Measurements from ENCODE around the gene C13orf46. TPM values are rescaled to one million over a fixed set of nuclear protein-coding genes. Genes with fewer than 3 reads are reported as not detected.

The C13orf46 gene
- total and polyA plus RNA-seq, 10 donors: 0.09 to 4.2 (median 1.2) TPM

- WGBS, 5 donors: 82 to 93% (median 83%) methylated on average over 6 to 9 of the region's 9 CpGs
- Histone ChIP-seq H3K4me3 (no peak overlapping the region), H3K4me1 (no peaks in the 10 kb centered on the region), H3K27me3 (replicated peaks in 1 of 7) (peaks cover 0 to 32% (median 3%) of the 10 kb centered on the region in 7 donors), H3K36me3 (no peaks in the 10 kb centered on the region), H3K9me3 (peaks cover 0 to 24% (median 14%) of the 10 kb centered on the region in 8 donors), H3K27ac (no peak overlapping the region)
- TF ChIP-seq POLR2AphosphoS5 (IDR thresholded peaks at IDR 0.05): no peak
- TF ChIP-seq, protein P1, sequence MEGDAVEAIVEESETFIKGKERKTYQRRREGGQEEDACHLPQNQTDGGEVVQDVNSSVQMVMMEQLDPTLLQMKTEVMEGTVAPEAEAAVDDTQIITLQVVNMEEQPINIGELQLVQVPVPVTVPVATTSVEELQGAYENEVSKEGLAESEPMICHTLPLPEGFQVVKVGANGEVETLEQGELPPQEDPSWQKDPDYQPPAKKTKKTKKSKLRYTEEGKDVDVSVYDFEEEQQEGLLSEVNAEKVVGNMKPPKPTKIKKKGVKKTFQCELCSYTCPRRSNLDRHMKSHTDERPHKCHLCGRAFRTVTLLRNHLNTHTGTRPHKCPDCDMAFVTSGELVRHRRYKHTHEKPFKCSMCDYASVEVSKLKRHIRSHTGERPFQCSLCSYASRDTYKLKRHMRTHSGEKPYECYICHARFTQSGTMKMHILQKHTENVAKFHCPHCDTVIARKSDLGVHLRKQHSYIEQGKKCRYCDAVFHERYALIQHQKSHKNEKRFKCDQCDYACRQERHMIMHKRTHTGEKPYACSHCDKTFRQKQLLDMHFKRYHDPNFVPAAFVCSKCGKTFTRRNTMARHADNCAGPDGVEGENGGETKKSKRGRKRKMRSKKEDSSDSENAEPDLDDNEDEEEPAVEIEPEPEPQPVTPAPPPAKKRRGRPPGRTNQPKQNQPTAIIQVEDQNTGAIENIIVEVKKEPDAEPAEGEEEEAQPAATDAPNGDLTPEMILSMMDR (IDR thresholded peaks at IDR 0.05 in 8 of 11, conservative IDR thresholded peaks at IDR 0.05 in 3 of 11): no peak
- TF ChIP-seq POLR2A (IDR thresholded peaks at IDR 0.05): no peak
- intact Hi-C loops (cut with DNase I; ENCODE audit: low total_unique reads): no loop called here
- DNase-seq: no peak
These were observed 53.9 kb downstream of the C13orf46 start for GRCh38 chr13:113919761-113920559.

DNA sequence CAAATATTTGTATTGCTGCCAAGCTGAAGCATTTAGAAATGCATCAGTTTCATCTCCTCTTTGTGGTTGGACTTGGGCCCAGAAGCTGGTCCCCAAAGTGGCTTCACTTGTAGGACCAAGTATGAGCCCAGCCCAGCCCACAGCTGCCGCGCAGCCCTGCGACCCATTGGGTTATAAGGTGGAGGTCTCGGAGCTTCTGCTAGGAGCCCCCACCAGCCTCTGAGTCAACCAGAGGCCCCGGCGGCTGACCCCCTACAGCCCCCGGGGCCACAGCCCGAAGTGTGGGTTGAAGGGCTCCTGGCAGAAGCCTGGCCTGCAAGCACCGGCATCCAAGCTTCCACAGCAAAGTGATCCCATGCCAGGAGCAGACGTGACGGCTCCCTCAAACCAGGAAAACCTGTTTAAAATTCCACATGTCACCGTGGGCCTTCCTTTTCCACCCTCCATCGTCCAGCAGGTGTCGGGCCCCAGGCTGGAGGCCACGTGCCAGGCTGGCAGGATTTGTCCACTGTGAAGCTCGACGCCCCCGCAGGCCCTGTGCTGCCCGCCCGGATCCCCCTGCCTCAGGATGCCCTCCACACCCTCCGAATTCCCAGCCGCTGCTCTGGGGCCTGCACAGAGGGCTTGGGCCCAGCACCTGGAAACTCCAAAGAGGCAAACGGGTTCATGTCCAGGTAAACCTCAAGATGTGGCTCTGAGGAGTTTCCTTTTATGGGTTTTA lies 54.7 kb downstream of the C13orf46 start:
- peaks cover 0 to 39% (median 3%) of the 10 kb centered on the region in 7 donors for H3K27me3 ChIP-seq (replicated peaks in 1 of 7)
- DNase-seq: no peak
- peaks cover 0 to 24% (median 14%) of the 10 kb centered on the region in 8 donors for H3K9me3 ChIP-seq
- no peak overlapping the region for H3K27ac ChIP-seq
- no peaks in the 10 kb centered on the region for H3K4me1 ChIP-seq
- intact Hi-C loops (cut with DNase I; ENCODE audit: low total_unique reads): no loop called here
- no peak overlapping the region for H3K4me3 ChIP-seq
- WGBS, 5 donors: 87 to 93% (median 89%) methylated on average over 15 to 23 of the region's 23 CpGs
- no peaks in the 10 kb centered on the region for H3K36me3 ChIP-seq
- TF ChIP-seq POLR2A (IDR thresholded peaks at IDR 0.05): no peak
- TF ChIP-seq, protein P1 (IDR thresholded peaks at IDR 0.05 in 8 of 11, conservative IDR thresholded peaks at IDR 0.05 in 3 of 11): no peak
- no peak for TF ChIP-seq POLR2AphosphoS5 (IDR thresholded peaks at IDR 0.05)

DNA sequence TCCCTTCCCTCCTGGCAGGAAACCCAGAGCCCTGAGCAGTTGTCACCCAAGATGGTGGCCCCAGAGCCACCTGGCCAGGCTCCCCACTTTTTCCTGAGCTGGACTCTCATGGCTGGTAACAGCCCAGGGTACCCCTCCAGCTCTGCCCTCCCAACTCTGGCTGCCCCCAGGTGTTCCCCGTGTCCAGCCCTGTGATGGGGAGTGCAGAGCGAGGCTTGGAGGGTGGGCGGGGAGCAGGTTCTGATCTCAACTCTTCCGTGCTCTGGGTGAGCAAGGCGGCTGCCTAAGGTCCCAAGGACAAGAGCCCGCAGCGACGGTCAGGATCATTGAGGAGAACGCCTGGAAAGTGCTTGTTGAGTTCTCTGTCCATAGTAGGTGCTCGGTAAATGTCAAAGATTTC lies 55.3 kb downstream of the C13orf46 start:
- Histone ChIP-seq H3K4me1 (no peaks in the 10 kb centered on the region), H3K36me3 (no peaks in the 10 kb centered on the region), H3K27ac (no peak overlapping the region), H3K27me3 (replicated peaks in 1 of 7) (peaks cover 0 to 41% (median 3%) of the 10 kb centered on the region in 7 donors), H3K4me3 (no peak overlapping the region), H3K9me3 (peaks cover 0 to 24% (median 14%) of the 10 kb centered on the region in 8 donors)
- DNase-seq: no peak
- intact Hi-C loops (cut with DNase I; ENCODE audit: low total_unique reads): no loop called here
- TF ChIP-seq POLR2A (IDR thresholded peaks at IDR 0.05) (no peak), POLR2AphosphoS5 (IDR thresholded peaks at IDR 0.05) (no peak)
- TF ChIP-seq, protein P1 (IDR thresholded peaks at IDR 0.05 in 8 of 11, conservative IDR thresholded peaks at IDR 0.05 in 3 of 11): no peak
- WGBS, 5 donors: 91 to 100% (median 93%) methylated on average over 5 to 10 of the region's 10 CpGs
